OCI-LY7 (cell line): ENCODE measurements around the gene LRFN2. TPM values are rescaled to one million over a fixed set of nuclear protein-coding genes. Genes with fewer than 3 reads are reported as not detected.

Source experiments
- BruUV-seq: library from RNA; stranded (reverse); fragments of 400-500 nt; replicated peaks from 2 replicates; lab custom pipeline; 2021; lab: Mats Ljungman, UMichigan
- CTCF ChIA-PET: fragments of 300-600 bp; sonication (Branson Sonifier 250); formaldehyde crosslinking; loops from one replicate; lab custom pipeline; 2022; ENCODE audit warnings: antibody characterized with exemption; ENCODE audit not compliant: unreplicated experiment; lab: Charles Lee
- POLR2A ChIA-PET: fragments of 300-600 bp; sonication (Branson Sonifier 250); formaldehyde crosslinking; loops from one replicate; lab custom pipeline; 2022; ENCODE audit warnings: antibody characterized with exemption; lab: Charles Lee
- DNase-seq: peaks from one replicate; pipeline ENCODE4 v3.0.0-alpha.2; 2015; ENCODE audit warnings: low spot score
- H2AFZ ChIP-seq: fragments of 200-600 bp; sonication (generic), shearing (Covaris generic); 2 replicates; pipeline ENCODE4 v1.6.1; 2014; ENCODE audit warnings: mild to moderate bottlenecking, antibody characterized with exemption, low read length, moderate library complexity
- H3K27ac ChIP-seq: fragments of 200-600 bp; sonication (generic); 2 replicates; pipeline ENCODE4 v1.5.1; 2014; ENCODE audit warnings: mixed run types, low read depth, mild to moderate bottlenecking, moderate library complexity, low read length, inconsistent platforms; ENCODE audit not compliant: poor library complexity, severe bottlenecking
- H3K36me3 ChIP-seq: fragments of 200-600 bp; sonication (generic); 2 replicates; pipeline ENCODE4 v1.6.1; 2014; ENCODE audit warnings: mild to moderate bottlenecking, antibody characterized with exemption, low read length, moderate library complexity, mixed read lengths; ENCODE audit not compliant: insufficient read depth
- H3K4me1 ChIP-seq: fragments of 200-600 bp; sonication (generic); 2 replicates; pipeline ENCODE4 v1.5.1; 2014; ENCODE audit warnings: mild to moderate bottlenecking, low read length; ENCODE audit not compliant: insufficient read depth, poor library complexity, severe bottlenecking
- H3K4me2 ChIP-seq: fragments of 200-600 bp; sonication (generic); 2 replicates; pipeline ENCODE4 v1.6.1; 2014; ENCODE audit warnings: mild to moderate bottlenecking, low read length
- H3K4me3 ChIP-seq: fragments of 200-600 bp; sonication (generic); 2 replicates; pipeline ENCODE4 v1.5.1; 2014; ENCODE audit warnings: mild to moderate bottlenecking, low read depth, low read length; ENCODE audit not compliant: poor library complexity, severe bottlenecking
- H3K79me2 ChIP-seq: fragments of 200-600 bp; sonication (generic); 2 replicates; pipeline ENCODE4 v1.6.1; 2016; ENCODE audit warnings: low read depth, mild to moderate bottlenecking, low read length, moderate library complexity, mixed read lengths; ENCODE audit not compliant: insufficient read depth
- H3K9me2 ChIP-seq: fragments of 200-600 bp; sonication (generic); 2 replicates; pipeline ENCODE4 v1.6.1; 2016; ENCODE audit warnings: mild to moderate bottlenecking, low read length, mixed read lengths; ENCODE audit not compliant: insufficient read depth
- H3K9me3 ChIP-seq: fragments of 200-600 bp; sonication (generic); 2 replicates; pipeline ENCODE4 v1.6.1; 2014; ENCODE audit warnings: mild to moderate bottlenecking, mixed run types, low read length, mixed read lengths
- H4K20me1 ChIP-seq: fragments of 200-600 bp; sonication (generic); 2 replicates; pipeline ENCODE4 v1.6.1; 2014; ENCODE audit warnings: mild to moderate bottlenecking, antibody characterized with exemption, low read length, moderate library complexity, mixed read lengths; ENCODE audit not compliant: insufficient read depth
- CTCF ChIP-seq: fragments of 200-600 bp; sonication (generic); conservative IDR thresholded peaks from 2 replicates; pipeline ENCODE4 v1.5.1; 2014; ENCODE audit warnings: mild to moderate bottlenecking, antibody characterized with exemption, low read length, moderate library complexity, mixed read lengths
- EZH2phosphoT487 ChIP-seq: fragments of 200-600 bp; sonication (generic); IDR thresholded peaks from 2 replicates; pipeline ENCODE4 v1.6.1; 2018; ENCODE audit warnings: low read depth, borderline replicate concordance, mild to moderate bottlenecking, mixed run types, antibody characterized with exemption, low read length, moderate library complexity, mixed read lengths
- intact Hi-C: fragments of 100-400 bp; cut with micrococcal nuclease; formaldehyde crosslinking; loops from one replicate; pipeline ENCODE4 v1.10.0; 2022; ENCODE audit not compliant: unreplicated experiment
- total RNA-seq, 2 experiments: library from RNA; depleted of rRNA in 1 of 2; stranded (reverse); fragments of >200 nt in 1 of 2; shearing (Covaris generic) in 1 of 2; gene quantifications; 2 replicates each; pipeline ENCODE4 v1.2.3, GENCODE V29; 2014 to 2022

The LRFN2 gene
- total RNA-seq, 2 experiments from 2014 or later: not detected

- no peak overlapping the region for H3K27ac ChIP-seq
- no peaks in the 10 kb centered on the region for H3K4me1 ChIP-seq
- no peak for DNase-seq
- TF ChIP-seq EZH2phosphoT487 (no peak), CTCF (no peak)
- POLR2A ChIA-PET: no interaction called here
- CTCF ChIA-PET: no interaction called here
- intact Hi-C loops: no loop called here
- no peaks in the 10 kb centered on the region for H3K36me3 ChIP-seq
- H3K9me2 ChIP-seq: no peaks in the 10 kb centered on the region
- no peak overlapping the region for H3K4me3 ChIP-seq
- H4K20me1 ChIP-seq: no peaks in the 10 kb centered on the region
- no TSS peak for BruUV-seq
- H3K79me2 ChIP-seq: no peaks in the 10 kb centered on the region
- no peaks in the 10 kb centered on the region for H3K9me3 ChIP-seq
- no peak overlapping the region for H2AFZ ChIP-seq
- H3K4me2 ChIP-seq: no peak overlapping the region
Measured at GRCh38 chr6:40510442-40510841, 76.7 kb downstream of the LRFN2 start.

- no peak for DNase-seq
- Histone ChIP-seq H3K36me3 (no peaks in the 10 kb centered on the region), H3K4me1 (no peaks in the 10 kb centered on the region), H3K9me3 (no peaks in the 10 kb centered on the region), H3K27ac (no peak overlapping the region), H2AFZ (no peak overlapping the region), H3K79me2 (no peaks in the 10 kb centered on the region), H3K9me2 (no peaks in the 10 kb centered on the region), H3K4me2 (no peak overlapping the region), H4K20me1 (no peaks in the 10 kb centered on the region), H3K4me3 (no peak overlapping the region)
- BruUV-seq: no TSS peak
- intact Hi-C loops: no loop called here
- no peak for TF ChIP-seq CTCF
- TF ChIP-seq EZH2phosphoT487: no peak
- CTCF ChIA-PET: no interaction called here
- POLR2A ChIA-PET: no interaction called here
Measured at GRCh38 chr6:40509716-40510260, 77.4 kb downstream of the LRFN2 start.

GRCh38 chr6:40509086-40509485, 78.1 kb downstream of the LRFN2 start:
- no peaks in the 10 kb centered on the region for H3K79me2 ChIP-seq
- no peaks in the 10 kb centered on the region for H4K20me1 ChIP-seq
- H3K9me2 ChIP-seq: no peaks in the 10 kb centered on the region
- H3K4me1 ChIP-seq: no peaks in the 10 kb centered on the region
- H3K27ac ChIP-seq: no peak overlapping the region
- no peak overlapping the region for H3K4me3 ChIP-seq
- H3K36me3 ChIP-seq: no peaks in the 10 kb centered on the region
- CTCF ChIA-PET: no interaction called here
- H2AFZ ChIP-seq: no peak overlapping the region
- no peak for TF ChIP-seq EZH2phosphoT487
- no peak for TF ChIP-seq CTCF
- DNase-seq: no peak
- intact Hi-C loops: no loop called here
- H3K9me3 ChIP-seq: no peaks in the 10 kb centered on the region
- POLR2A ChIA-PET: no interaction called here
- no TSS peak for BruUV-seq
- no peak overlapping the region for H3K4me2 ChIP-seq
